Measurements from ENCODE around the gene RENBP.

RENBP gene

GRCh38 chrX:153911798-153912197 is 32.6 kb downstream of the RENBP start:
- DNase-seq, result no peak

DNA sequence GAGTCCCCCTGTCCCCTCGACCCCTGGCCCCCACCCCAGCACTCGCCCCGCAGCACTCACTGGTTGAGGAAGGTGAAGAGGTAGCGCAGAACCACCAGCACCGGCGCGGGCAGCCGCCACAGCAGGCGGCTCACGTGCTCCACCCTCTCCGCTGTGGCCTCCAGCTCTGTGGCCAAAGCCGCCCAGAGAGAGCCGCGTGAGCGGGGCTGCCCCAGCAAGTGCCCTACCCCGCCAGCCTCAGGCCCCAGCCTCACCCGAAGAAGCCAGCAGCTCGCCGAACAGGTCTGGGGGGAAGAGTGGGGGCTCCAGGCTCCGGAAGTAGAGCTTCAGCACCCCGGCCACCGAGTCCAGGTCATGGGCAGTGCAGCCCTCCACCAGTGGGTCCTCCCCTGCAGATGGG is 34.0 kb downstream of the RENBP start:
- no peak for DNase-seq

GRCh38 chrX:153909980-153910360 is 34.5 kb downstream of the RENBP start:
- DNase-seq, result no peak

- DNase-seq, result no peak
Measured at GRCh38 chrX:153909024-153909979, 35.1 kb downstream of the RENBP start.

- DNase-seq, result no peak
Measured at GRCh38 chrX:153908219-153908860, 36.1 kb downstream of the RENBP start.

GRCh38 chrX:153907456-153907855 is 37.0 kb downstream of the RENBP start:
- no peak for DNase-seq

- no peak for DNase-seq
Measured at GRCh38 chrX:153906126-153906917, 38.1 kb downstream of the RENBP start.

DNA sequence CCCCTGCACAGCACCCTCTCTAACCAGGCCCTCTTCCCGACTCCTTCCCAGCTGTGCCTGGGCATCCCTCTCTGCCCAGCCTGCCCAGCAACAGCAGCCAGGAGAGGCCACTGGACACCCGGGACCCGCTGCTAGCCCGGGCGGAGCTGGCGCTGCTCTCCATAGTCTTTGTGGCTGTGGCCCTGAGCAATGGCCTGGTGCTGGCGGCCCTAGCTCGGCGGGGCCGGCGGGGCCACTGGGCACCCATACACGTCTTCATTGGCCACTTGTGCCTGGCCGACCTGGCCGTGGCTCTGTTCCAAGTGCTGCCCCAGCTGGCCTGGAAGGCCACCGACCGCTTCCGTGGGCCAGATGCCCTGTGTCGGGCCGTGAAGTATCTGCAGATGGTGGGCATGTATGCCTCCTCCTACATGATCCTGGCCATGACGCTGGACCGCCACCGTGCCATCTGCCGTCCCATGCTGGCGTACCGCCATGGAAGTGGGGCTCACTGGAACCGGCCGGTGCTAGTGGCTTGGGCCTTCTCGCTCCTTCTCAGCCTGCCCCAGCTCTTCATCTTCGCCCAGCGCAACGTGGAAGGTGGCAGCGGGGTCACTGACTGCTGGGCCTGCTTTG is 38.9 kb downstream of the RENBP start:
- no peak for DNase-seq

DNA sequence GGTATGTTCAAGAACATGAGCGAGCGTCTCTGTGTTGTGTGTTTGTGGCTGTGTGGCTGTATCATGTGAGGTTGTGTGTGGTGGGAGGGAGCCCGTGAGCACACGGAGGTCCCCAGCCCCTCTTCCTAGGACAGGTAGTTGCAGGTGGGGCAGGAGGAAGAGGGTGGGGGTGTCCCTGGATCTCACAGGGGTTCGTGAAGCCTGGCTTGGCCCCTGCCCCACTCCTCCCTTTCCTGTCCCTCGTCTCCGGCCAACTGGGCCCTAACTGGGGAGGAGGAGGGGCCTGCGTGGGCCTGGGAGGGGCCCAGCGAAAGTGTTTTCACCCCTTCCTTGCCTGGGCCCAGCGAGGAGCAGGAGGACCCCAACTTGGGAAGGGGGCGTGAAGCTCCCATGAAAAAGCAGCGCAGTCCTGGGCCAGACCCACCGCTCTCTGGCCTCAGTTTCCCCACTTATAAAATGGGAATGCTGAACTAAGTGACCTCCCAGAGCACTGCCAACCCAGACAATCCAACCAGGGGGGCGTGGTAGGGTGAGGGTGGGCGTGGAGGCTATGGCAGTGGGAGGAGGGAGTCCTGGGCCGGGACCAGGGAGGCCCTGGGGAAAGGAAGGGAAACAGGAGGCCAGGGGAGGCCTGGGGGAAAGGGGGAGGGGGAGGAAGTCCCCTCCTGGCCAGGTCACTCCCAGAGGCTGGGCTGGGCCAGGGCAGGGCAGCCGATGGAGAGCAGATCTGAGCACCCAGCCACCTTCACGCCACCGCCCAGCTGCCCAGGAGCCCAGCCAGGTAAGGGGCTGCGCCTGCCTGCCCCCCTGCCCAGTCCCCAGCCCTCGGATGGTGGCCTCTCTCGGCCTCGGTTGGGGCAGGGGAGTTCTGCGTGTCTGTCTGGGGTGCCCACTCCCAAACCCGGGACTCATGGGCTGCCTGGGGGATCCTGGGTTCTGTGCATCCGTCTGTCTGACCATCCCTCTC is 40.2 kb downstream of the RENBP start, which contains the start of gene AVPR2:
TSS of gene AVPR2 (plus strand) at position 683 of the 967 bp plus-strand sequence. CDS start 473 bp downstream, outside the sequence.
- no peak for DNase-seq

DNA sequence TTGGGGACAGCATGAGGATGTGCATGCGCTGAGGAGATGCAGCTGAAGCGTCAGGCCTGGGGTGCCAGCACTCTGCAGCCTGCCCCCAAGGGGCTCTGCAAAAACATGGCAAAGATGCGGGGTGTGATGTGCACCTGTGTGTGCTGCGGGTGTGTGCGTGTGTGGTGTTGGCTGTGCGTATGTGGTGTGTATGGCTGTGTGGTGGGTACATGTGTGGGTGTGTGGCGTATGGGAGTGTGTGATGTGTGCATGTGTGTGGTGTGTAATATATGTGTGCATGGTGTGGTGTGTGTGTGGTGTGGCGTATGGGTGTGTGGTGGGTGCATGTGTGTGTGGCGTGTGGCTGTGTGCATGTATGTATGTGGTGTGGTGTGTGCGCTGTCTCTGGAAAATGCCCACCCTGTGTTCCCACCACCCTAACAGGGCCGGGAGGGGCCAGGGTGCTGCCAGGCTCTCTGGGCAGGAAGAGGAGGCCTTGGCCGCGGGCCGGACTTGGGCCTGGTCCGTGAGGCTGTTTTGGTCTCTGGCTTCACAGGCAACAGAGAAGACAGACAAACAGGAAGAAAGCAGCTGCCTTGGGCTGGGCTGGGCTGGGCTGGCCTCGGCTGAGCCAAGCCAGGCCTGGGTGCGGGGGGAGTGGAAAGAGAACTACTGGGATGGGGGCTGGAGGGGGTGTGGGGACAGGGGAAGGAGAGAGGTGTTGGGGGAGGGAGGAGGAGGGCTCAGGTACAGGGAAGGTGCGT is 41.0 kb downstream of the RENBP start:
- no peak for DNase-seq

DNA sequence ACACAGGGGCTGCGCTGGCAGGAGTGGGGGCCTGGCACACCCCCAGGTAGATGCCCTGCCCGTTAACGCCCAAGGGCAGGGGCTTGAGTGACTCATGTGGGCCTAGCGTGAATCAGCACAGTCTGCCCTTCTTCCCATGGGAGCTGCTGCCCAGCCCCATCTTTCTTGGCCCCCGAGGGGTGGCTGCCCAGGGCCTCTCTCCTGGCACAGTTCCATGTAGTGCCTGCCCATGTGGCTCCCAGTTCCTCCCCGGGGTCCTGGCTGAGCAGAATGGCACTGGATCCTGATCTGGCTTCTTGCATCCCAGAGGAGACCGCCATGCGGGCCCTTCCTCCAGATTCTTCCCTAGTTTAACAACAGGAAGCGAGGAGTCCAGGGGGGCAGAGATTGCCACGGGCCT is 42.1 kb downstream of the RENBP start:
- no peak for DNase-seq

- no peak for DNase-seq
Measured at GRCh38 chrX:153901753-153902140, 42.7 kb downstream of the RENBP start.

DNA sequence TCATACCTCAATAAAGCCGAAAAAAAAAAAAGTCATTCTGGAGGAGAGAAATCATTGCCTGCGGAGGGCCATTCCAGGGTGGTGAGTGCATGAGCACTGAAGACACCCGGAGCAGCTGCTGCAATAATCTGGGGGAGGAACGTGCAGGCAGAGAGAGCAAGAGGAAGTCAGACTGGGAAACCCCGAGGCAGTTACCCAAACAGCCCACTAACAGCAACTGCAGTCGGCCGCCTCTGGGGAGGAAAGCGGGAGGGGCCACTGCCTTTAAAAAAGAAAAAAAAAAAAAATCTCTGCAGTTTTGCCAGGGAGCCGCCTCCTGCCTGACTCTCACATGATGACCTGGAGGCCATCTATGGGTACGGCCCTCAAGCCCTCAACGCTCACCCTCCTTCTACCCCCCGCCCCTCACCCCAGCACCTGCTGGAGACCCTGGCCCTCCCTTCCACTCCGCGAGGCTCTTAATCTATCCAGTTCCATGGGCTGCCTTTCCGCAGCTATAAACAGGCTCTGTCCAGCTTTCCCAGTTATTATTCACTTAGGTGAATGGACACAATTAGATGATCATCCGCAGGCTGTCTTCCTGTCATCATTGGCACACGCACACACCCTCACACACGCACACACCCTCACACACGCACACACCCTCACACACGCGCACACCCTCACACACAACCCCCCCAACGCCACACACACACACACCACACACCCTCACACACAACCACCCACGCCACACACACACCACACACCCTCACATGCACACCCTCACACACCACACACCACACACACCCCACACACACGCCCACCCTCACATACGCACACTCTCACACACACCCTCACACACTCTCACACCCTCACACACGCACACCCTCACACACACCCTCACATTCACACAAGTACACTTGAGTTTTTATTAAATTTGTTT is 43.4 kb downstream of the RENBP start:
- peak; percentile 72 for DNase-seq

- DNase-seq, result no peak
Measured at GRCh38 chrX:153897899-153898298, 46.5 kb downstream of the RENBP start.

GRCh38 chrX:153889123-153889522 is 55.3 kb downstream of the RENBP start:
- DNase-seq, result no peak

DNA sequence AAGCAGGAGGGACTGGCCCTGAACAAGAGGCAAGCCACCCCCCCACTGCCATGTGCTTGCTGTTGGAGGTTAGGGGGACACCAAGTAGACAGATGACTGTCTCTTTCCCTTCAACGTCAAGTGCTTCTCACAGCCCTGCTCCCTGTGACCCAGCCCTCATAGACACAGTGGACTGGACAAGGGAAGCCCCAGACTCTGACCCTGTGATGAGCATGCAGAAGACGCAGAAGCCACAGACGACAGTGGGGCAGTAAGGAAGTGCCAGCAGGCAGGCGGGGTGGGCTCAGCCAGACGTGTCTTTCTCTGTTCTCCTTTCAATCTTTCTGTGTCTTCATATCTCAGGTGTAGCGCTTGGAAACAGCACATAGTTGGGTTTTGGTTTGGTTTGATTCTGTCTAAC is 56.1 kb downstream of the RENBP start:
- DNase-seq, result no peak

GRCh38 chrX:153887385-153887784 is 57.1 kb downstream of the RENBP start:
- DNase-seq, result no peak

DNA sequence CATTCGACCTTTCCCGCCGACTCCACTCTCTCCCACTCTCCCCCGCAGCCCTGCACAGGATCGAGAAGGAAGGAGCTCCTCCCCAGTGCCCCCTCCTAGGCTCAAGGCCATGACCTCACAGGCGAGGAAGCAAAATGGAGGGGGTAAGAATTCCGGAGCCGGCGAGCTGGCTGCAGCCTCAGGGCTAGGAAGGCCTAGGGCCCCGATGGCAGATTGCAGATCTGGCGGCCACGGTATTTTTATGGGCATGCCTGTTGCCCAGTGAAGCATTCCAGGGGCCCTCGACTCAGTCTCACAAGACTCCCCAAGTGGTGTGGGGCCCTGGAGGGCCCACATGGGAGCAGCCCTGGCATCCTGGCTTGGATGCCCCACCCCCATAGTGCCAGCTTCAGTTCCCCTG is 57.5 kb downstream of the RENBP start:
- DNase-seq, result no peak

GRCh38 chrX:153885968-153886903 is 58.2 kb downstream of the RENBP start, which contains the start of gene L1CAM:
Gene L1CAM, minus strand, starts transcription at chrX:153886173. Its CDS starts 10,337 bp downstream, at chrX:153875836.
- no peak for DNase-seq

Measured in activated CD4-positive, alpha-beta T cell treated with anti-CD3 and anti-CD28 coated beads, Interleukin-2, Interleukin-6, amounts not matched to agents 100 ng/mL and 50 ng/mL, durations not matched to agents 16 hours and 8 hours (primary cell).